Fibroblast of lung (primary cell): ENCODE data around the gene PRR20E.

Source experiments
- CTCF ChIP-seq, 2 donors: IDR thresholded peaks in 1 of 2; conservative IDR thresholded peaks in 1 of 2; 1 replicate in 1 of 2; 2 replicates in 1 of 2; pipeline ENCODE4 v1.5.1; 2011 to 2012; ENCODE audit warnings: low read length in 2 of 2, control low read depth in 1 of 2, inconsistent platforms in 1 of 2, low read depth in 1 of 2, mild to moderate bottlenecking in 1 of 2
- EZH2 ChIP-seq: IDR thresholded peaks from 2 replicates; pipeline ENCODE4 v1.5.1; 2012; ENCODE audit warnings: low read length, control low read depth, mild to moderate bottlenecking; ENCODE audit errors: missing control alignments

GRCh38 chr13:57212989-57213388, 46.0 kb downstream of the PRR20E start:
- TF ChIP-seq CTCF (conservative IDR thresholded peaks at IDR 0.05 in 1 of 2, IDR thresholded peaks at IDR 0.05 in 1 of 2; ENCODE audit: low read depth in 1 of 2, low read length in 2 of 2): no peak
- TF ChIP-seq EZH2: no peak
